Left cardiac atrium (tissue), 4 donors: ENCODE results near the gene PROSER2. TPM values are rescaled to one million over a fixed set of nuclear protein-coding genes. Genes with fewer than 3 reads are reported as not detected.
"Not testable (repeated sequence)": the region's sequence is repeated elsewhere in the genome, so short reads cannot be mapped to it uniquely, and the experiment has no call there.

ENCODE experiments used
- ATAC-seq, 2 donors: fragments of 200-7000 bp; cut with Tn5 transposase; one replicate each; pipeline ENCODE4 v1.9.1; 2020; ENCODE audit warnings: mild to moderate bottlenecking in 2 of 2, moderate library complexity in 2 of 2
- DNase-seq: peaks from one replicate; pipeline ENCODE4 v3.0.0-alpha.2; 2020
- intact Hi-C, 2 donors: fragments of 100-400 bp; cut with DNase I; formaldehyde crosslinking; loops; one replicate each; pipeline versions ENCODE4 v1.14.1 to v1.15.1; 2022 to 2023
- total RNA-seq, 2 donors: library from RNA; stranded (reverse); fragmentation: NEBNext Ultra II Directional; extraction: Animal tissue kit (Norgen Biotek cat#: 25700); gene quantifications; one replicate each; pipeline ENCODE4 v1.2.1, GENCODE V29; 2021
- donor health status: DM: no; HTN: yes; CAD: no.
- donor health status: DM: no; HTN: yes; CAD: no; lungs with severe emphysema.
- donor health status: DM: yes; HTN: yes; CAD: no.
- donor health status: Dilated cardiomyopathy.

Gene PROSER2
- total RNA-seq, 2 donors from 2014 or later: 1.8 to 2.9 TPM

DNA sequence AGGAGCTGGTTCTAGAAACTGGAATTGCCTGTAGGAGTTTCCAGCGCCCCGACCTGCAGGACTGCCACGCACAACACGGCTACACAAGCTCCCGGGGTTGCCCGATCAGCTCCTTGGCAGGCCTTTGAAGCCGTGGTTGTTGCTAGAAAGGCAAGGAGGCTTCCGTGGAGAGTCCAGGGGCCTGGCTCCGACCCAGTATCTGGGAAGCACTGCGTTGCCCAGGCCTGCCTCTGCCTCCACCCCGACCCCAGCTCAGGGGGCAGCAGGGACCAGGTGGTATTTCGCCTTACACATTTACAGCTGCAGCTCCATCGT, 54.4 kb downstream of the PROSER2 start:
- no peak for DNase-seq
- ATAC-seq: no peak
- intact Hi-C loops: no loop called here

- no peak for ATAC-seq
- DNase-seq: no peak
- intact Hi-C loops: no loop called here
These were observed 55.6 kb downstream of the PROSER2 start for GRCh38 chr10:11878776-11879175.

GRCh38 chr10:11879387-11880094, 56.4 kb downstream of the PROSER2 start:
- no peak for DNase-seq
- intact Hi-C loops: no loop called here
- ATAC-seq: no peak

GRCh38 chr10:11880151-11881029, 57.2 kb downstream of the PROSER2 start:
- ATAC-seq: no peak

GRCh38 chr10:11881030-11881476, 57.9 kb downstream of the PROSER2 start:
- ATAC-seq (no peak), DNase-seq (no peak)
- intact Hi-C loops: no loop called here

More at GRCh38 chr10:11880151-11881029, 57.2 kb downstream of the PROSER2 start:
- intact Hi-C loops: no loop called here
- no peak for DNase-seq

DNA sequence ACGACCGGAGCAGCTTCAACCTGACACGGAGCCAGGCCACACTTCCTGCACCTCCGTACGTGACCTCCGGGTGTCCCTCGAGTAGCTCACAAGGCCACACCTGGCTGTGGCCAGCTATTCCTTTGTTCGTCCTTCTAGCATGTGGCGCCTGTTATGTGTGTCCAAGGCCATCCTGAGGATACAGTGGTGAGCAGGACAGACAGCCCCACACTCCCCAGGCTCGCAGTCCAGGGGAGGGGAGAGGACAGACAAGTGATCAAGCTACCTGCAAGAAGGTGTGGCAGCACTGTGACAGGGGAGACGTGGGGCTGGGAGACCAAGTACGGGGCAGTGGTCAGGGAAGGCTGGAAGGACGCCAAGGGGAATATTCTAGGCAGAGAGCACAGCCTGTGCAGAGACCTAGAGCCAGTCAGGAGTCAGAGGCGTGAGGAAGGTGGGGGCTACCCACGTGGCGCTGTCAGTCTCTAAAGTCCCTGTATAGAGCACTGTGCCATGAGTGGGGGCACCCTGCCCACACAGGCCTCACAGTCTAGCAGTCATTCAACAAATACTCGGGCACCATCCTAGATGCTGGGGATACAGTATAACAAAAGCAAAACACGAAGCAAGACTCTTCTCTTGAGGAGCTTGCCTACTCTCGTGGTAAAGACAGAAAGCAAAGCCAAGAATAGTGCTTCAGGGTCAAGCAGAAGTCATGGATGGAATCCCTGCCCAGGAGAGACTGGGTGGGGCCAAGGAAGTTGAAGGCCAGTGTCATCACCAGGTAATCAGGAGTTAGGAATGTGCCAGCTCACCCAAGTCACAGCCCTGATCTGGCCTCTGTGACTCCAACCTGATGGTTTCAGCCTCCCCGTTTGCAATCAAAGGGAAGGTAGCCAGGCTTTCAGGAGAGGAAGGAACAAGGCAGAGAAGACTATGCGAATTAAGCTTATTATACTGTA, 58.6 kb downstream of the PROSER2 start:
- DNase-seq (no peak), ATAC-seq (peak in 1 of 2 donors; percentile 59)
- intact Hi-C loops: no loop called here

GRCh38 chr10:11882646-11883375, 59.7 kb downstream of the PROSER2 start:
- ATAC-seq (no peak), DNase-seq (no peak)
- intact Hi-C loops: no loop called here

DNA sequence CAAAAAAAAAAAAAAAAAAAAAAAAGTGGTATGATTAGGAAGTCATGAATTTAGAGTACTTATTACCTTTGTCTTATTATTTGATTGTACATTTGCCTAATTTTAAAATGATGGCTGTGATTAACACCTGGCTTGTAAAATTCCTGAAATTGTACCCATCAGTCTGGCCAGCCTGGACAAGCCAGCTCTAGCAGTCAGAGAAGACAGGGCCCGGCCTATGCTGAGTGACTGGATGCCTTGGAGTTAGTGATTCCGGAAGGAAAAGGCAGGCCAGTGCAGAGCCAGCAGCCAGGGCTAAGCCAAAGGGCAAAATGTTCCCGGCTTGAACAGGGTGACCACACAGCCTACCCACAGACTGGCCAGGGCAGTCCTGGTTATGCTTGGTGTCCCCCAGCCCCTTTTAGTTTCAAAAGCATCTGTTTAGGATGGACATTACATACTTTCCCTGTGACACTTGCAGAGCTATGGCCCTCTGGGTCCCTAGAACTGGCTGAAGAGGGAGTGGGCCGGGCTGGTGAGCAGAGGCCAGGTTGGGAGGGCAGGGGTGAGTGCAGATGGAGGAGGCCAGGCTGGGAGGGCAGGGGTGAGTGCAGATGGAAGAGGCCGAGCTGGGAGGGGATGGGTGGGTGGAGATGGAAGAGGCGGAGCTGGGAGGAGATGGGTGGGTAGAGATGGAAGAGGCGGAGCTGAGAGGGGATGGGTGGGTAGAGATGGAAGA, 61.7 kb downstream of the PROSER2 start:
- intact Hi-C loops: no loop called here
- ATAC-seq: no peak
- no peak for DNase-seq

GRCh38 chr10:11885437-11886137, 62.4 kb downstream of the PROSER2 start:
- DNase-seq: no peak
- intact Hi-C loops: no loop called here
- no peak for ATAC-seq

DNA sequence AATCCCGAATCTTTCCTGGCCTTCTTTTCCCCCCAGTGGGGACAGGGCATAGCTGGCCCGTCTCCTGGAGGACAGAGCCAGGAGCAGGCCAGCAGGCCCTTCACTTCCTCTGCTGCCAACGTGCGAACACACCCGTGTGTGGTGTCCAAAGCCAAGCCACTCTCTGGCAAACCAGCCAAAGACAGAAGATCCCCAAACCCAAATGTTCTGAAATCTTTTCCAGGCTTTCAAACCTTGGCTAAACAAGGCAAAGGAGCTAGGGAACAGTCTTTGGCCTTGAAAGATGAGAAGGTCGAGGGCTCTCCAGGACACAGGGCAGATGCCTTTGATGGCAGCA, 63.0 kb downstream of the PROSER2 start:
- intact Hi-C loops: no loop called here
- ATAC-seq: peak; percentile 60 to 91
- DNase-seq: no peak

DNA sequence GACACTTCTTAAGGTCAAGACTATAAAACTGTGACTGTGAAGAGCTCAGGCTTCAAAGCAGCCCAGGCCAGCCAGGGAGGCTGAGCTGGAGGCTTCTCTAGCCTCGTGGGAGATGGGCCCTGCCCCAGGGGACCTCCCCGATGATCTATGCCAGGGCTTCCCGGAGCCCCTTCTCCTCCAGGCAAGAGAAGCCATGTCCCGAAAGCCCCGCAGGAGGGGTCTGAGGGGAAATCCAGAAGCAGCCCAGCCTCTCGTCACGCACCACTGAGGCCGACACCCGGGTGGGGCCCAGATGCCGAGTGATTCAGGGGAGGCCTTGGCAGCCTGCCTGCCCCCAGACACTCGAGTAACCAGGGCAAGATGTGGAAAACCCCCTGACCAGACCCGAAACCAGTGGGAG, 63.7 kb downstream of the PROSER2 start:
- ATAC-seq (no peak), DNase-seq (no peak)
- intact Hi-C loops: no loop called here

DNA sequence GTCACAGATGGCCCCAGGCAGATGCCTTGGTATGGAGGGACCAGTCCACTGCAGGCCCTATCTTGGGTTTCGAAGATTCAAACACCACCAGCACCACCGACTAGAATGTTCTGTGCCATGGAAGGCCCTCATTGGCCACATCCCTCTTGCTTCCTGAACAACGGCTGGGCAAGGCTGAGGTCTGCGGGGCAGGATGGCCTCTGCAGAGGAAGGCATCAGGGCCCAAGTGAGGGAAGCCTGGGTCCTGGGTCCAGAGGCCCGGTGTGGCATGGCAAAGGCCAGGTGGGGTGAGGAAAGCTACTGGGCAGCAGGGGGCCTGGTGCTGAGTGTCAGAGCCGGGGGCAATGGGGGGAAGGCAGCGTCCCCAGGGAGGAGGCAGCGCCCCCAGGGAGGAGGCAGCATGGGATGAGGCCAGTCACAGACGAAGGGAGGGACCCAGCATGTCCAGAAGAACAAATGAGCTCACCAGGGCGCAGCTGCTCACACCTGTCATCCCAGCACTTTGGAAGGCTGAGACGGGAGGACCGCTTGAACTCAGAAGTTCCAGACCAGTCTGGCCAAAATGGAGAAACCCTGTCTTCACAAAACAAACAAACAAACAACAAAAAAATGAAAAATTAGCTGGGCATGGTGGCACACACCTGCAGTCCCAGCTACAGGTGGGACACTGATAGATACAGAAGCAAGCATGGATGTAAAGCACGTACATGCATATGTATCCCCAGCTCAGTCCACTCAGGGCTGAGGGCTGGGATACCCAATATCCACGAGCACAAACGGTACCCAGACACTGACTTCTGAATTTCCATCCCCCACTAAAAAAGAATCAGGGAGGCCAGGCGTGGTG, 64.4 kb downstream of the PROSER2 start:
- DNase-seq (no peak), ATAC-seq (no peak)
- intact Hi-C loops: no loop called here

GRCh38 chr10:11889263-11889662, 66.1 kb downstream of the PROSER2 start:
- intact Hi-C loops, DNase-seq, ATAC-seq: not testable (repeated sequence)

DNA sequence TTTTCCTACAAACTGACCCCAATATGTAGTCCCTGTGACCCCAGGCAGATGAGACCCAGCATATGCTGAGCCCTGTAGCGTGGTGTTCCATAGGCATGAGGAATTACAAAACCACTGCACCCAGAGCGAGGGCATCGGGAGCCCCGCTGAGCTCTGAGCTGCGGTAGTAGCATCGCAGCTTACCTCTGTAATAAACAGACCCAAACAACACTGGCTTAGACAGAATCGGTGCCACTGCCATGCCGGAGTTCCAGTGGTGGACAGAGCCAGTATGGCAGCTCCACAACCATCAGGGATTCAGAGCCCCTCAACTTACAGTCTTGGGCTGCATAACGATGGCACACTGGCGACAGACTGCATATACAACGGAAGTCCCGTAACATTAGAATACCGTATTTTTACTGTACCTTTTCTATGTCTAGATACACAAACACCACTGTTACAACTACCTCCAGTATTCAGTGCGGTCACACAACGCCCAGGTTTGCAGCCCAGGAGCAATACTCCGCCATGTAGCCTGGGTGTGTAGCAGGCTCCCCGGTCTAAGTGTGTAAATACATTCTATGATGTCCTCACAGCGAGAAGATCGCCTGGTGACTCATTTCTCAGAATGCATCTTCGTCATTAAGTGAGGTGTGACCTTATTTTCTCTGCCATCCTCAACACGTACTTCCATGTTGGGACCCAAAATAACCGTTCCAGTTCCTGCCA, 68.8 kb downstream of the PROSER2 start:
- DNase-seq (no peak), ATAC-seq (no peak)
- intact Hi-C loops: no loop called here

- ATAC-seq (no peak), DNase-seq (no peak)
- intact Hi-C loops: no loop called here
These were observed 70.7 kb downstream of the PROSER2 start for GRCh38 chr10:11893749-11894278.
